ENCODE results near the gene ADNP2. TPM values are rescaled to one million over a fixed set of nuclear protein-coding genes. Genes with fewer than 3 reads are reported as not detected.

ADNP2 gene
- total RNA-seq, 1 experiment from 2014 or later = 23.2 TPM

GRCh38 chr18:80169607-80170006 lies 60.5 kb downstream of the ADNP2 start:
- intact Hi-C loops (cut with micrococcal nuclease) = no loop called here
- no peaks in the 10 kb centered on the region for H3K36me3 ChIP-seq (ENCODE audit: low read depth, low read length)
- no peaks in the 10 kb centered on the region for H3K9me2 ChIP-seq (replicated peaks; ENCODE audit: low read length)
- DNase-seq (peak; percentile 19), ATAC-seq (no peak)
- H3K27ac ChIP-seq (ENCODE audit: low read length) = no peak overlapping the region
- H3K27me3 ChIP-seq (ENCODE audit: low read length) = no peaks in the 10 kb centered on the region
- no peak overlapping the region for H3K4me3 ChIP-seq (ENCODE audit: low read length)
- H3F3A ChIP-seq (ENCODE audit: low read length, unreplicated experiment) = no peaks in the 10 kb centered on the region
- POLR2A ChIA-PET (ENCODE audit: unreplicated experiment) = no interaction called here
- no peaks in the 10 kb centered on the region for H3K9me3 ChIP-seq (ENCODE audit: low read length)
- peaks cover 2% of the 10 kb centered on the region; the same call in 1 of the 2 replicates for H3K4me1 ChIP-seq (ENCODE audit: insufficient read depth, low read length)
- no peak overlapping the region for H3K9ac ChIP-seq (ENCODE audit: low read length)
- H3K4me2 ChIP-seq (ENCODE audit: low read length) = no peak overlapping the region
- TF ChIP-seq EZH2phosphoT487 (IDR thresholded peaks at IDR 0.05; ENCODE audit: borderline replicate concordance, low read length) (no peak), CTCF (conservative IDR thresholded peaks at IDR 0.05; ENCODE audit: low read depth, low read length) (no peak), EZH2 (IDR thresholded peaks at IDR 0.05; ENCODE audit: low read length, unreplicated experiment) (no peak)
- no peaks in the 10 kb centered on the region for H4K20me1 ChIP-seq (ENCODE audit: low read length)
- H3K79me2 ChIP-seq (ENCODE audit: low read length) = no peaks in the 10 kb centered on the region
- H2AFZ ChIP-seq (ENCODE audit: low read length) = no peak overlapping the region
- BruUV-seq (replicated peaks) = no TSS peak
- CTCF ChIA-PET = no interaction called here

- Histone ChIP-seq H3K9me3 (ENCODE audit: low read length) (no peaks in the 10 kb centered on the region), H3K9me2 (replicated peaks; ENCODE audit: low read length) (no peaks in the 10 kb centered on the region), H3K27ac (ENCODE audit: low read length) (no peak overlapping the region), H3F3A (ENCODE audit: low read length, unreplicated experiment) (no peaks in the 10 kb centered on the region), H3K9ac (ENCODE audit: low read length) (no peak overlapping the region), H3K27me3 (ENCODE audit: low read length) (no peaks in the 10 kb centered on the region), H4K20me1 (ENCODE audit: low read length) (no peaks in the 10 kb centered on the region), H3K4me3 (ENCODE audit: low read length) (no peak overlapping the region), H3K4me2 (ENCODE audit: low read length) (no peak overlapping the region), H3K36me3 (ENCODE audit: low read depth, low read length) (no peaks in the 10 kb centered on the region), H3K79me2 (ENCODE audit: low read length) (no peaks in the 10 kb centered on the region), H2AFZ (ENCODE audit: low read length) (no peak overlapping the region), H3K4me1 (ENCODE audit: insufficient read depth, low read length) (peaks cover 2% of the 10 kb centered on the region; the same call in 1 of the 2 replicates)
- no TSS peak for BruUV-seq (replicated peaks)
- TF ChIP-seq EZH2phosphoT487 (IDR thresholded peaks at IDR 0.05; ENCODE audit: borderline replicate concordance, low read length) = no peak
- TF ChIP-seq EZH2 (IDR thresholded peaks at IDR 0.05; ENCODE audit: low read length, unreplicated experiment) = no peak
- no peak for TF ChIP-seq CTCF (conservative IDR thresholded peaks at IDR 0.05; ENCODE audit: low read depth, low read length)
- no peak; the same call in 1 of the 2 replicates for ATAC-seq
- no peak for DNase-seq
- POLR2A ChIA-PET (ENCODE audit: unreplicated experiment) = no interaction called here
- intact Hi-C loops (cut with micrococcal nuclease) = no loop called here
- CTCF ChIA-PET = no interaction called here
These were observed 61.5 kb downstream of the ADNP2 start for GRCh38 chr18:80170395-80171053.
